GM18502 (cell line): ENCODE measurements around the gene COX7B2.

ENCODE experiments used
- ATAC-seq: cut with Tn5 transposase; IDR thresholded peaks from one replicate; pipeline ENCODE4 v1.9.1; 2021; ENCODE audit warnings: mild to moderate bottlenecking; ENCODE audit not compliant: unreplicated experiment, poor library complexity

The COX7B2 gene

DNA sequence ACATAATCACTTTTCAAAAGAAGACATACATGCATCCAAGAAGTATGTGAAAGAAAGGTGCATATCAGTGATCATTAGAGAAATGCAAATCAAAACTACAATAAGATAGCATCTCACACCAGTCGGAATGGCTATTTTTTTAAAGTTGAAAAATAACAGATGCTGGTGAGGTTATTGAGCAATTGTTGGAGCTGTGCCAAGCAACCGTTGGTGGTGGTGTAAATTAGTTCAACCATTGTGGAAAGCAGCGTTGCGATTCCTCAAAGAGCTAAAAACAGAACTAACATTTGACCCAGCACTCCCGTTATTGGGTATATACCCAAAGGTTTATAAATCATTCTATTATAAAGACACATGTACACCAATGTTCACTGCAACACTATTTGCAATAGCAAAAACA, 14.2 kb downstream of the COX7B2 start:
- no peak for ATAC-seq

DNA sequence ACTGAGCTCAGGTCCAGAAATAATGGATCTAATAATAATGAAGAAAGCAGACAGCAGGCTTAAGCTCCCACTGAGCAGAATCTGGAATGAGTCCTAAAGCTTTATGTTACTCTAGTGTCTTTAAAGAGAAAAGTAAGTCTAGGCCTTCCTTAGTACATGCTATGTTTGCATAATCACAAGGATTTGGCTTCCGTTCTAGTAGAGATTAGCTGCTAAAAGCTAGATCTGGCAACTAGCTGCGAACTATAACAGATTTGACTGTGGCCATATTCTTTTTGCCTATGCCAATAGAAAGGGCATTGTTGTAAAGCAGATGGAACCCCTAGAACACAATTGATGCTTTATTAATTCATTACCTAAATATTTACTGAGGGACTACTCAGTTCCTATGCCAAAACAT, 19.0 kb downstream of the COX7B2 start:
- no peak for ATAC-seq

- ATAC-seq, result no peak
These were observed 19.6 kb downstream of the COX7B2 start for GRCh38 chr4:46889410-46889809.

- no peak for ATAC-seq
These were observed 22.3 kb downstream of the COX7B2 start for GRCh38 chr4:46886711-46887110.

GRCh38 chr4:46878641-46879040, 30.4 kb downstream of the COX7B2 start:
- ATAC-seq, result no peak

DNA sequence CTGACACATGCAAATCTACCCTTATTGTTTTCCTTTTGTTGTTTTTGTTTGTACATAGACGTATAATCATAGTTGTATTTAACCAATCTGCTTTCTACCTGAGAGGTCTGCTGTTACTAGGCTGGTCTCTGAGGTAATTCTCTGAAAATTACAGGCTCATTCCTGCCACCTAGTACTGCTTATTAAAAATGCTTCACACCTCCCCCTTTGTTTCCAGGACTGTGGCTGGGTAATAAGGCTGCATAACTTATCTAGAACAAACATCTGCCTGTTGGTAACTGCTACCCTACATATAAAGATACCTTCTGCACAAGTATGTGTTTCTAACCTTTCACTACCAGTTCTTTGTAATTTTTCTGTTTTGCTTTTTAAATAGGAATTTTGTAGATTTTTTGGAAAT, 34.2 kb downstream of the COX7B2 start:
- ATAC-seq, result no peak

GRCh38 chr4:46870411-46870810, 38.6 kb downstream of the COX7B2 start:
- no peak for ATAC-seq

GRCh38 chr4:46856333-46856732, 52.7 kb downstream of the COX7B2 start:
- no peak for ATAC-seq

- no peak for ATAC-seq
These were observed 56.2 kb downstream of the COX7B2 start for GRCh38 chr4:46852800-46853199.

DNA sequence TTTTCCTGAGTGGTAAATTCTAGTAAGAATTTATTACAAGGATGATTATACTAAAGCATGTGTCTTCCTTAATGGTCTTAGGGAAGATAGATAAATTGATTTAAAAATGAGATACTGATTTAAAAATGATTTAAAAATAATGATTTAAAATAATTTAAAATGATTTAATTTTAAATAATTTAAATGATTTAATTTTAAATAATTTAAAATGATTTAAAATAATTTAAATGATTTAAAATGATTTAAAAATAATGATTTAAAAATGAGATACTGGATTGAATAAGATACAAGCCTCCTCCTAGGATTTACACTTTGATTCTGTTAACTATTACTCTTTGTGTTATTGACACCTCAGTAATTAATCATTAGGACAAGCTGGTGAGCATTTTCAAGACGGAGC, 59.0 kb downstream of the COX7B2 start:
- no peak for ATAC-seq

DNA sequence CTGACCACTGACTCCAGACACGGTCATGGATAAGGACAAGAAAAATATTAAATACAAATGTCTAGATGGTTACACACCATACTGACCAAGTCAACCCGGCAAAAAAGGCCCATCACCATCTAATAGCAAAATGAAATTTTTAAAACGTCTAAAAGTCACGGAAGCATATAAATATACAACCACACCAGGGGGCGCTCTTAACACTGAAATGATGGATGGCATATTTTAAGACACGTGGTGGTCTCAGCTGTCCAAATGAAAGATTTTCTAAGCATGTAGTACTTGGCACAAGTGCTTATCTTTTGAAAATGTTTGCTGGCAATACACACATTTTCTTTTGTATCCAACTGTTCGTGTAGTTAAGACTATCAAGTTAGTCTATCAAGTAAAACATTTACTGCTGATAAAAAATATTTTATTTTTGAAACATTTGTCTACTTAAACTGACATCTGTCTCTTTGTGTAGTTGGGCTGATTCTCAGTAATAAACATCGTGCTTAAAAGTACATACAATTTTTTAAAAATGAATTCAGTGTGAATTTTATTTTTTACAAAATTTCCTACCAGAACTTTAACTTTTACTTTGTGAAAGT, 64.6 kb downstream of the COX7B2 start:
- peak; percentile 73 for ATAC-seq

GRCh38 chr4:46839128-46839527, 69.9 kb downstream of the COX7B2 start:
- ATAC-seq, result no peak

DNA sequence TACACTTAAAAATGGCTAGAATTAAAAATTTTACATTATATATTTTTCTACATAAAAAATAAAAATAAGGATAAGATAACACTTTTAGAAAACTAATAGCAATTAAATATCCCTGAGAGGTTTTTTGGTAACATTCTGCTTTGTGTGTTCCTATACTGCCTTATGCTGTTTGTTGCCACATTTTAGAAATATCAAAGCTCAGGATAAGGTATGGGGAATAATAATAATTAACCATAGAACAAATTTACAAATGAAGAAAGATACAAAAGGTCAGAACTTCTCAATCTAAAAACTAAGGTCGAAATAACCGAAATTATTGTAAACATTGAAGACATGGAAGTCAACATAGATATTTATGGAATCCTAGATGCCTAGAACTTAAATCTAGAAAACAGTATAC, 71.4 kb downstream of the COX7B2 start:
- no peak for ATAC-seq

DNA sequence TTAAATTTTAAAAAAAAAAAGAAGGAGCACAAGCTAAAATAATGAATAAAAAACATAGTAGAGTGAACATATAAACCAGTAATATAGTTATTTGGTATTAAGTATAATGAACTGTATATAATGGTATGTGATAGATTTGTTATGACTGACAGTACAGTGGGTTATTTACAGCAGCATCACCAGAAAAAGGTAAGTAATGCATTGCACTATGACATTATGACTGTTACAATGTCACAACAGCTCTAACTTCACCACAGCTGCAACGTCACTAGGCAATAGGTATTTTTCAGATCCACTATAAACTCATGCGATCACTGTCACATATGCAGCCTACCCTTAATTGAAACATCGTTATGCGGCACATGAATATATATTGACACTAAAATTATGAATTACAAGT, 72.5 kb downstream of the COX7B2 start:
- no peak for ATAC-seq

- ATAC-seq, result no peak
These were observed 78.0 kb downstream of the COX7B2 start for GRCh38 chr4:46830971-46831454.

GRCh38 chr4:46820154-46820553, 88.9 kb downstream of the COX7B2 start:
- ATAC-seq, result no peak

- no peak for ATAC-seq
These were observed 90.0 kb downstream of the COX7B2 start for GRCh38 chr4:46819095-46819494.

GRCh38 chr4:46818604-46819003, 90.4 kb downstream of the COX7B2 start:
- no peak for ATAC-seq

- ATAC-seq, result no peak
These were observed 91.2 kb downstream of the COX7B2 start for GRCh38 chr4:46817806-46818205.

- ATAC-seq, result no peak
These were observed 104.1 kb downstream of the COX7B2 start for GRCh38 chr4:46804781-46805413.

DNA sequence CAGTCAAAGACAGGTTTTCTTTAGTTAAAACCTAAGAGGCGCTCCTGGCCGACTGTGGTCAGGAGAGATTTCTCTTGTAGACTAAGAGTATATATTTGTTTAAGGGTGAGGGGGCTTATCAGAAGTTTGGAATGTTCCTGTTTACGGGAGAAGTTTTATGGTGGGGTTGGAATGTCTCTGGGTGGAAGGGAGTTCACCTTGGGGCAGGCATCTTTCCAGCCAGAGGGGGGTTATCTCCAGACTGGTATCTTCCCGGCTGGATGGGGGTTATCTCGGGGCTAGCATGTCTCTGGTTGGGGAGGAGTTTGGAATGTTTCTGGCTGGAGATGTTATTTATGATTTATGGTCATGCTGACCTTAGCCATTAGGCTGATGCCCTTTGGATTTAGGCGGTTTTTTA, 116.0 kb downstream of the COX7B2 start:
- no peak for ATAC-seq

- ATAC-seq, result no peak
These were observed 127.5 kb downstream of the COX7B2 start for GRCh38 chr4:46781434-46782092.
